SKM-1 treated with dmso at 0.1 percent for 144 hours (cell line): ENCODE measurements around the gene DYRK1B.
A peak's percentile ranks its signal among the peaks of the same experiment; 100 is the strongest.
"Not testable (repeated sequence)": the region's sequence is repeated elsewhere in the genome, so short reads cannot be mapped to it uniquely, and the experiment has no call there.

Source experiments
- DNase-seq: peaks from one replicate; lab custom pipeline; 2025; ENCODE audit not compliant: unreplicated experiment; lab: John Stamatoyannopoulos, UW

The DYRK1B gene

GRCh38 chr19:39833464-39834286 is at the start of gene DYRK1B:
Gene DYRK1B, minus strand, starts transcription at chr19:39834162. Its CDS starts 2,295 bp downstream, at chr19:39831867.
- no peak for DNase-seq

DNA sequence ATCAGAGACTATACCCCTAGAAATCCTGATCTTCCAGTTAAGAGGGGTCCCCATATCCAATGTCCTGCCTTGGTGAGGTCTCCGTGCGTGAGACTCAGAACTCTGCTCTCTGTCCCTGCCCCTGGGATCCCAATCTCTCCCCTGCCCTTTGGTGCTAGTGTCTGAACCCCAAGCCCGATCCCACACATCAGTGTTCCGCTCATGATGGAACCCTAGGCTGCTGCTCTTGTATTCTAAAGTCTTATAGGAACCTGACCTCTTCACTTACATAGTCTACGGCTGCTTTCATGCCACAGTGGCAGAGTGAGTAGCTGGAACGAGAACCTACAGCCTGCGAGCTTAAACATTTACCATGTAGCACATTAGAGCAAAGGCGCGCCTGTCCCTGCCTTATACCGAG is 48.7 kb upstream of the DYRK1B start:
- DNase-seq = not testable (repeated sequence)

DNA sequence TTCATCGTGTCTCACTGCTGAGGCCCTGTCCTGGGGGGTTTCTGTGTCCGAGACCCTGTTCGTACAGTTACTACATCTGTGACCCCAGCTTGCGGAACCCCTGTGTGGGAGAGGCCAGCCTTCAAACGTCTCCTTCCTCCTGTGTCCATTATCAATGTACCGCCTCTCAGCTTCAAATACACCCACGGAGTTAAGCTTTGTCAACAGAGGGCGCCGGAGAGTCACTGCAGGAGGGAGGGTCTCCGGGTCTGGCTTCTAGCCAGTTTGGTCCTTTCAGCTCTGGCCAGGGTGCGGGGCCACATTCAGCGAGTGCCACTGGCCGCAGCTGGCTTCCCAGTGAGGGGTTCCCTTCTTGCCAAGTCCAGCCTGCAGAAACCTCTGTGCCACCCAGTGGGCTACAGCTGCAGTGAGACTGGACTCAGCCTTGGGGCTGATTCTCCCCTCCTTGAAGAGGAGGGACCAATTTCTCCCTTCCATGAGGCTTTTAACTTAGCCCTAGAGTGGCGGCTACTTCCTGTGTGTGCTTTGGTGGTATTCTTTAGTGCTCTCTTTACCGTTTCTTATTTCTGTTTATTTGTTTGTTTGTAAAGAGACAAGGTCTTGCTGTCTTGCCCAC is 47.6 kb upstream of the DYRK1B start:
- peak; percentile 62 for DNase-seq

- not testable (repeated sequence) for DNase-seq
These were observed 46.3 kb upstream of the DYRK1B start for GRCh38 chr19:39880241-39880640.

DNA sequence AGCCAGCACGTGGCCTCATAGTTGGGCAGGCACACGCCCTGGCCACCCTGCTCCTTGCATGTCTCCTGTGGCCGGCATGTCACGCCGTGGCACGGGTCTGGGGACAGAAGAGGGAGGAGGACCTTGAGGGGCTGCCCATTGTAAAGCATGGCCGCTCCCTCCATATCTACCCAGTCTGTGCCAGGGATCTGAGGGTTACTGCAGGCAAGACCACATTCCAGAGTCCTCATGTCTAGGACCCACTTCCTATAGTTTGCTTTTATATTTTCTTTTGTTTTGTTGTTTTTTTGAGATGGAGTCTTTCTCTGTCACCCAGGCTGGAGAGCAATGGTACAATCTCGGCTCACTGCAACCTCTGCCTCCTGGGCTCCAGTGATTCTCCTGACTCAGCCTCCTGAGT is 45.8 kb upstream of the DYRK1B start:
- not testable (repeated sequence) for DNase-seq

DNA sequence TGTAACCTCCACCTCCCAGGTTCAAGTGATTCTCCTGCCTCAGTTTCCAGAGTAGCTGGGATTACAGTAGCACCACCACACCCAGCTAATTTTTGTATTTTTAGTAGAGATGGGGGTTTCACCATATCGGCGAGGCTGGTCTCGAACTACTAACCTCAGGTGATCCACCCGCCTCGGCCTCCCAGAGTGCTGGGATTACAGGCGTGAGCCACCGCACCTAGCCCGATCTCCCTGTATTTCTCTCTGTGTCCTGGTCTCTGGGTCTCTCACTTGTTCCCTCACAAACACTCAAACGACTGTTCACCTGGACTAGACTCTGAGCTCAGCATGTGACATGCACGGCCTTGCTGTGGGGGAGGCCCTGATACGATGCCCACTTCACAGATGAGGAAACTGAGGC is 44.9 kb upstream of the DYRK1B start:
- DNase-seq = not testable (repeated sequence)

DNA sequence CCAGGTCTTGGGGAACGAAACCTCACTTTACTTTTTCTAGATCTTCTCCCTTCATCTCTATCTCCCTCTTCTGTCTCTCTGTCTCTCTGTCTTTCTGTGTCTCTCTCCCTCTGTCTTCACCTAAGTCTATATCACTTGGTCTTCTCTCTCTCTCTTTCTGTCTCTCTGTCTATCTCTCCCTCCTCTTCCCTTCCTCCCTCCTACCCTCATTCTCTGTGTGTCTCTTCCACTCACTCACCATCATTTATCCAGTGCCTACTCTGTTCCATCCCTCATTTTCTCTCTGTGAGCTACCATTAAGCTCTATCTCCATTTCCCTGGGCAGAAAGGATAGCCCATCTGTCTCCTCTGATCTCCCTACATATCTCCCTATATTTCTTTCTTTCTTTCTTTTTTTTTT is 44.4 kb upstream of the DYRK1B start:
- no peak for DNase-seq

DNA sequence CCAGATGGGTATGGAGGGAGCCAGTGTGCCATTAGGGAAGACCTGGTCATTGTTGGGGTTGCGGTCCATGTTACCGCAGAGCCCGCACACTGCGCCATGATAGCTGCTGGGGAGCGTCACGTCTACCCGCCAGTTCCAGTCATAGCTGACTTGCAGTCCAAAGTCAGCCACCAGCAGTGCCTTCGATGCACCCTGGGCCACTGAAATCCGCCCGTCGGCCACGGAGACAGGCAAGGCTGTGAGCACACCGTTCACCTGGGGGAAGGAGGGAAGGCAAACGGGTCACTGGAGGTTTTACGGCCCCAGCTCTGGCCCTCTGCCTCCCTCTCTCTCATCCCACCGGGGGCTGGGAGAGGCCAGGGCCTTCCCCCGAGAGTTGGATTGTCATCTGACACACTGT is 44.0 kb upstream of the DYRK1B start:
- DNase-seq = not testable (repeated sequence)

GRCh38 chr19:39877488-39877887 is 43.5 kb upstream of the DYRK1B start:
- not testable (repeated sequence) for DNase-seq

GRCh38 chr19:39876486-39876885 is 42.5 kb upstream of the DYRK1B start:
- DNase-seq = not testable (repeated sequence)

GRCh38 chr19:39875401-39875864 is 41.5 kb upstream of the DYRK1B start:
- DNase-seq = not testable (repeated sequence)

- DNase-seq = no peak
These were observed 40.4 kb upstream of the DYRK1B start for GRCh38 chr19:39874404-39874803.

DNA sequence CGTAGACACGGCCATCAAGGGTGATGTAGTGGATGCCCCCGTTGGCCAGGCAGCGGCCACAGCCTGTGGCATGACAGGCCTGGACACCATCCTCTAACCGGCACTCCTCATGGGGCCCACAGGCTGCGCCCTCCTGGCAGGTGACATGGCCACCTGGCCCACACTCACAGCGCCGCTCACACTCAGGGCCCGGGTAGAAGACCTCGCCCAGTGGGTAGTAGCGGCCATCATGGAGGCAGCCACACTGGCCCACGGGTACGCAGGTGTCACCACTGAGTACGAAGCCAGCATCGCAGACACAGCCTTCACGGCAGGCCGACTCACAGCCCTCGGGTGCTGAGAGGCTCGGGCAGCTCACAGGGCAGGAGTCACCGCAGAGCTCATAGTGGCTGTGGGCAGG is 39.4 kb upstream of the DYRK1B start:
- DNase-seq = no peak

DNA sequence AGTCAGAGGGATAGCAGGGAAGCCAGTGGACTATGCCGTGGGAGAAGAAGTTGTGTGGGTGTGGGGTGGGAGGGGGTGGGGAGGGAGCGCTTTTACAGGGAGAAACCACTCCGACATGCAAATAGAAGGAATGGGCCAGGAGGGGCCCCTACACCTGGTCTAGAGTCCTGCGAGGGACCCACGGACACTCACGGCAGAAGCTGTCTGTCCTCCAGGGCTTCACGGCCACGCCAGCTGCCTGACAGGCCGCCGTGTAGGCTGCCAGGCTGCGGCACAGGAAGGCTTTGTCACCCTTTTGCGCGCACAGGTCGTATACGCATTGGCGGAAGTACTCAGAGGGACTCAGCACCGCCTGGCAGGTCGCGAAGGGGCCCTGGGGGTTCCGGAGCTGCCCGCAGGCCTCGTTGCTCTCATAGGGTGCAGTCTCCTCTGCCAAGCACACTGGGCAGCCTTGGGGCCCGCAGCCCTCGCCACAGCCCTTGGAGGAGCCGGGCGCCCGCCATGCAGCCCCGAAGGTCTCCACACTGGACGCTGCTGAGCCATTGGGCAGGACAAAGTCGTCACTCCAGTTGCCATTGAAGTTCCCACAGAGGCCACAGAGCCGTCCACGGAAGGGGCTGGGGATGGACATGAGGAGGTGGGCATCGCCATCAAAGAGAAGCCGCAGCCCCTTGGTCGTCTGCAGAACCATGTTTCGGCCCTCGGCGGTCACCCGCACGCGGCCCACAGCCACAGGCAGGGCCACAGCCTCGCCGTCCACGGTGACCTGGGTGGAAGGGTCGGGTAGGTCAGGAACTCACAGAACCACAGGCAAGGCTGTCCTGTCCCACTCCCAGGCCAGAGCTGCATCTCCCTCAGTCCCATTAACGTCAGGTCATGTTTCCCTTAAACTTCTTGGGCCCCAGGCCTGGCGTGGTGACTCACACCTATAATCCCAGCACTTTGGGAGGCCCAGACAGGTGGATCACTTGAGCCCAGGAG is 38.2 kb upstream of the DYRK1B start:
- no peak for DNase-seq

- no peak for DNase-seq
These were observed 37.4 kb upstream of the DYRK1B start for GRCh38 chr19:39871362-39871761.

- no peak for DNase-seq
These were observed 36.4 kb upstream of the DYRK1B start for GRCh38 chr19:39870171-39870971.

DNA sequence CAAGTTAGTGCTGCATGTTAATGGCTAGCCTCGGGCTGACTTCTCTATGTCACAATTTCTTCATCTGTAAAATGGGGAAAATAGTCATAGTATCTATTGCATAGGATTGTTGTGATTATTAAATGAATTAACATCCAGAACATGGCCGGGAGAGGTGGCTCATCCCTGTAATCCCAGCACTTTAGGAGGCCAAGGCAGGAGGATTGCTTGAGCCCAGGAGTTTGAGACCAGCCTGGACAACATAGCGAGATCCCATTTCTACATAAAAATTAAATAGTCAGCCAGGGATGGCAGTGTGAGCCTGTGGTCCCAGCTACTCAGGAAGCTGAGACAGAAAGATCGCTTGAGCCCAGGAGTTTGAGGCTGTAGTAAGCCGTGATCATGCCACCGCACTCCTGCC is 34.0 kb upstream of the DYRK1B start:
- DNase-seq = no peak

- peak; percentile 42 for DNase-seq
These were observed 33.2 kb upstream of the DYRK1B start for GRCh38 chr19:39867133-39867532.

- DNase-seq = no peak
These were observed 32.0 kb upstream of the DYRK1B start for GRCh38 chr19:39865953-39866352.

DNA sequence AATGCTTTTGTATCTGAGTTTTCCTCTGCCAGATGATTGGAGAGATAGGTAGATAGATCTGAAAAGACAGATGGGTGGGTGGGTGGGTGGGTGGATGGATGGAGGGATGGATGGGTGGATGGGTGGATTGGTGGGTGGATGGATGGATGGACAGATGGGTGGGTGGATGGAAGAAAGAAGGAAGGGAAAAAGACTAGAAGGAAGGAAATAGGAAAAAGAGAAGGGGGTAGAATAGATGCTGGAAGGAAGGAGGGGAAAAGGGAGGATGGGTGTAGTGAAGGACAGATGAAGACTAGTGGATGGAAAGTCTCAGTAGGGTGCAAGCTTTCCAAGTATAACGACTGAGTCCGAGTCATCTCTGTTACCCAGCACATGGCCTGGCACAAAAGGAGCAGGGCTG is 31.2 kb upstream of the DYRK1B start:
- no peak for DNase-seq
